DOHH2 (cell line): ENCODE data around the gene LRMDA.

ENCODE experiments used
- EZH2phosphoT487 ChIP-seq: fragments of 200-600 bp; sonication (generic); IDR thresholded peaks from 2 replicates; pipeline ENCODE4 v1.6.1; 2017; ENCODE audit warnings: borderline replicate concordance, mild to moderate bottlenecking, antibody characterized with exemption, low read length, moderate library complexity, mixed read lengths
- TF ChIP-seq, protein P1 (sequence below): fragments of 200-600 bp; sonication (generic); IDR thresholded peaks from one replicate; pipeline ENCODE4 v1.5.1; 2014; ENCODE audit warnings: antibody characterized with exemption, mild to moderate bottlenecking, low read depth, low read length; ENCODE audit not compliant: poor library complexity, severe bottlenecking

DNA sequence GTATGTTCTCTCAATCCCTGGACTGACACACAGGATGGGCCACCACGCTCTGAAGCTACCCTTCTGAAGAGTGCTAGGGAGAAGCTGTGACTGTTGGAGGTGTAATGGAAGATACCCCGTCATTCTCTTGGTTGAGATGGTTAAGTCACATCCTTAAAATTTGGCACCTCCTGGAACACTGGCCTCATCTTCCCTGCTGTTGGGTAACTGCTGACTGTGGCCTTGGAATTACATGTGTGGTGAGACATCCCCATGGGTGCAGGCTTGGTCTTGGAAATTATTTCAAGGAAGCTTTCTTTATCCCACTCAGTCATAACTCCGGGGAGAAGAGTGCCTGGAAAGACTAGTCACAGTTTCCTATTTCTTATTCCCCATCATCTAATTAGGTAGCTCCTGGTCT lies 62.0 kb downstream of the LRMDA start:
- TF ChIP-seq, protein P1, sequence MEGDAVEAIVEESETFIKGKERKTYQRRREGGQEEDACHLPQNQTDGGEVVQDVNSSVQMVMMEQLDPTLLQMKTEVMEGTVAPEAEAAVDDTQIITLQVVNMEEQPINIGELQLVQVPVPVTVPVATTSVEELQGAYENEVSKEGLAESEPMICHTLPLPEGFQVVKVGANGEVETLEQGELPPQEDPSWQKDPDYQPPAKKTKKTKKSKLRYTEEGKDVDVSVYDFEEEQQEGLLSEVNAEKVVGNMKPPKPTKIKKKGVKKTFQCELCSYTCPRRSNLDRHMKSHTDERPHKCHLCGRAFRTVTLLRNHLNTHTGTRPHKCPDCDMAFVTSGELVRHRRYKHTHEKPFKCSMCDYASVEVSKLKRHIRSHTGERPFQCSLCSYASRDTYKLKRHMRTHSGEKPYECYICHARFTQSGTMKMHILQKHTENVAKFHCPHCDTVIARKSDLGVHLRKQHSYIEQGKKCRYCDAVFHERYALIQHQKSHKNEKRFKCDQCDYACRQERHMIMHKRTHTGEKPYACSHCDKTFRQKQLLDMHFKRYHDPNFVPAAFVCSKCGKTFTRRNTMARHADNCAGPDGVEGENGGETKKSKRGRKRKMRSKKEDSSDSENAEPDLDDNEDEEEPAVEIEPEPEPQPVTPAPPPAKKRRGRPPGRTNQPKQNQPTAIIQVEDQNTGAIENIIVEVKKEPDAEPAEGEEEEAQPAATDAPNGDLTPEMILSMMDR: no peak
- no peak for TF ChIP-seq EZH2phosphoT487
